DMS153 treated with DMSO at 0.1 percent for 48 hours (cell line): Measurements from ENCODE around the gene STARD9.
"Not testable (repeated sequence)": the region's sequence is repeated elsewhere in the genome, so short reads cannot be mapped to it uniquely, and the experiment has no call there.

Source experiments
- DNase-seq: peaks from one replicate; lab custom pipeline; 2025; ENCODE audit not compliant: unreplicated experiment; lab: John Stamatoyannopoulos, UW

STARD9 gene

DNA sequence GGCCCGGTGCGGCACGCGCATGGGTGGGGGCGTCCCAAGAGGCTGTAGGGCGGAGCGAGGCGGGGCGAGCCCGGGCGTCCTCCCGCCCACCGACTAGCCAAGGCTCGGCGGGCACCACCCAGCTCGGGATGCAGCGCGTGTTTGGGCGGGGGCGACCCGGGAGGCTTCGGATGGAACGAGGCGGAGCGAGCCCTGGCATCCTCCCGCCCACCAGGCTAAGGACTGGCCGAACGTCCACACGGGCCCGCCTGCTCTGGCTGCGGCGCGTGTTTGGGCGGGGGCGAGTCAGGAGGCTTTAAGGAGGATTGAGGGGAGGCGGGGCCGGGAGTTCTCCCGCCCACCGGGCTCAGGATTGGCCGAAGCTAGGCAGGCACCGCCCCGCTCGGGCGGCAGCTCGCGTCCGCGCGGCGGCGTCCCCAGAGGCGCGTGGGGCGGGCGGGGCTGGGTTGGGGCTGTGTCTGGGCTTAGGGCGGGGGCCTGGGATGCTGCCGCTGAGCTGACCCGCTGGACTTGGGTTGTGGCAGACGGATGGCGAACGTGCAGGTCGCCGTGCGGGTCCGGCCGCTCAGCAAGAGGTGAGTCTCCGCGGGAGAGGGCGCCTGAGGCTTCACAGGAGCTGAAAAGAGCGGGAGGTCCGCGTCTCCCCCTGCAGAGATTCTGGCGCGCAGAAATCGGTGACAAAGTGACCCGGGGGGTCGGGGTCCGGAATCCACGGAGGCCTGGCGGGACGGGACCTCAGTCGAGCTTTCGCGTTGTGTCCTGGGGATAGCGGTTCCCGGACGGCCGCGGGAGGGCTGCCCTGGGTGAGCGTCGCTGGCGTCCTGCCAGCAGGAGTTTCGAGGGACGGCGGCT is at the start of gene STARD9:
Gene STARD9 (plus strand): TSS at position 419 of the 852 bp plus-strand sequence. CDS start 110 bp downstream, at position 529.
- DNase-seq, result peak; percentile 62

DNA sequence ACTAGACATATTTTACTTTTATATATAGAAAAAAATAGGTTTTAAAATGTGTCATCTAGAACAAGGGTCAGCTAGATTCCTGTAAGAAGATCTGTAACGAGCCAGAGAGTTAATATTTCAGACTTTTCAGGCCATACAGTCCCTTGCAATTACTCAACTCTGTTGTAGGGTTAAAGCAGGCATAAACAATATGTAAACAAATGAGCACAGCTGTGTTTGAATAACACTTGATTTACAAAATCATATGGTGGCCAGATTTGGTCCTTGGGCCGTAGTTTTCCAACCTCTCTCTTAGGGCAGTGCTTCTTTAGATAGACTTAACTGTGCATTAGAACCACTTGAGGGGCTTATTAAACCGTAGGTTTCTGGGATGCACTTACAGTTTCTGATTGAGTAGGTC is 46.4 kb upstream of the STARD9 start:
- DNase-seq, result no peak

DNA sequence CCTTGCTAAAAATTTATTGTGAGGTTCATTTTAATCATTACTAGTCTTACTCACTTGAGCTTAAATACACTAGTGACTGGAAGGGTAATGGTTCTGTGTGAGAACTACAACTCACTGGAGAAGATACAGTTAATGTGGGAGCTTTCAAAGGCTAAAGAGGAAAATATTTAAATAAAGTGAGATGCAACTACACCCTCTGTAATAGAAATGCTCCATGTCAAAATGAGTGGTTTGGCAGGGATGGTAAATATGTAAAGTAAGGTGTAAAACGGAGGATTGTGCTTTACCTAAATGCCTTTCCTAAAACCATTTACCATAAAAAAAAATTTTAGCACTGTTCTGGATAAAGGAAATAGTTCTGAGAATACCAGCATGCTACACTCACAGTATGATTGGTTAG is 42.2 kb upstream of the STARD9 start:
- DNase-seq, result no peak

DNA sequence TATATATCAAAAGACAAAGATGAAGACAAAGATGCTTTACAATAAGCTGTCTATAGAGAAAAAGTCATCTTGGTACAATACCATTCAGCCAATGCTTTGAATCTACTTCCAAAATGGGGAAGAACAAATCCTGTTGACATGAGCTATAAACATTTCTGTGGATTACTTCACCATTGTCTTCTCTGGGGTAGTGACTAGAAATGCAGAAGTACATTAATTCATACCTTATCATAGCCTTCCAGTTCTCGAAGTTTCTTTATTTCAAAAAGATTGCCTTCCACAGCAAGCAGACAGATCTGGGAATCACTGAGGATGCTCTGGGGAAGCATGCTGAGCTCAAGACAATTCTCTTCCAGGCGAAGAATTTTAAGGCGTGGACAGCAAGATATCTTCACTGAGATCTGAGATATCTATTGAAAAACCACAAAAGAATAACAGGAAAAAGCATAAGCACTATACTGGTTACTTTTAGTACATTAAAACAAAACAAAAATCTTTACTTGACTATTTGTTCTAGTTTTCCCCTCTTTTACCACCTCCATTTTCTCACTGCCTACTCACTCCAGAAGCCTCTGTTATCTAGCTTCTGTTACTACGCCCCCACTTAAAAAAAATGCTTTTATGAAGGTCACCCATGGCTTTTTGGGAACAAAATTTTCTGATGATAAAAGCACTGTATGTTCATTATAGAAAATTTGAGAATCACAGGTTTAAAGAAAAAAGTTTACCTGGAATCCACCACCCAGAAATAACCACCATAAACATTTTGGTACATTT is 30.4 kb upstream of the STARD9 start:
- DNase-seq, result no peak

DNA sequence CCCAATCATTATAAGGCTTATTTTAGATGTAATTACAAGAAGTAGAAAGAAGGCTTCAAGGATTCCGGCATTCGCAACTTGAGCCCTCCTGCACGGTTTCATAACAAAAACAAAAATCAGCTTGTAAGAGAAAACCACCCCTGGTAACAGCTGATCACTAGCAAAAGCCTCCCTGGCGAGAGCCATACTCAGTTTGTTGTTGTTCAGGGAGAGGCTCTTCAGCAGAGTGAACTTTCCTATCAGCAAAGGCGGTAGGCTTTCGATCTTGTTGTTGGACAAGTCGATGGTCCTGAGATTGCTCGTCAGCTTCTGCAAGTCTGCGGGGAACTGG is 27.5 kb upstream of the STARD9 start:
- DNase-seq, result no peak

DNA sequence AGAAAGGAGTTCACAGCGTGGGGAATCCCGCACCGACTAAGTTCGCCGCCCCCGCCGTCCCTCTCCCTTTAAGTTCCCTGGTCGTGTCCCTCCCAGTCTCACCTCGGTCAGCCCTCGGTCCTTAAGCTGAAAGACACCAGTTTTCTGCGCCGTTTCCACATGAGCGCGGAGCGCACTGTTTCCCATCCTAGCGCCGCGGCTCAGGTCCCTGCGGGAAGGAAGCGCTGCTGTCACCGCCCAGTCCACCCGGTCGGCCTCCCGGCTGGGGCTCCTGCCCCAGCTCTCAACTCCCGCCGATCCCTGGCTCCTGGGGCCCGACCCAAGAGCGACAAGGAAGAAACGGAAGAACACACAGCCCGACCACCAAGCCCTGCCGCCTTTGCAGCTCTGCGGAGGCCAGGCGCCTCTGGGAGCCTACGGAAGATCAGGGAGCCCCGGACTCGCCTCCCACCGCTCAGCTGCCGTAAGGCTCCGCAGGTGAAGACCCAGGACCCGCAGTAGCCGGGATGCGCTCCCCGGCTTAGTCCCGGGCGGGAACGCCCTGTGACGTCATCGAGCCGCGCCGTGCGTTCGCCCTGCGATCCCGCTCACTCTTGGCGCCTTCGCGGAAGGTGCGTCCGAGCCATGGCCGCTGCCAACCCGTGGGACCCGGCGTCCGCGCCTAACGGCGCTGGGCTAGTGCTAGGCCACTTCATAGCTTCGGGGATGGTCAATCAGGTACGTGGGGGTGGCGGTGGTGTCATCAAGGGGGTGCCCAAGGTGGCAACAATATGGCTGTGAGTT is 27.0 kb upstream of the STARD9 start, which contains the start of the genes HAUS2 and LRRC57:
Gene HAUS2 (plus strand): TSS at position 590 of the 783 bp plus-strand sequence. CDS start 35 bp downstream, at position 625.
Gene LRRC57 (minus strand): TSS at position 545 of the 783 bp plus-strand sequence. CDS start 359 bp downstream, at position 186.
- DNase-seq, result peak; percentile 4

DNA sequence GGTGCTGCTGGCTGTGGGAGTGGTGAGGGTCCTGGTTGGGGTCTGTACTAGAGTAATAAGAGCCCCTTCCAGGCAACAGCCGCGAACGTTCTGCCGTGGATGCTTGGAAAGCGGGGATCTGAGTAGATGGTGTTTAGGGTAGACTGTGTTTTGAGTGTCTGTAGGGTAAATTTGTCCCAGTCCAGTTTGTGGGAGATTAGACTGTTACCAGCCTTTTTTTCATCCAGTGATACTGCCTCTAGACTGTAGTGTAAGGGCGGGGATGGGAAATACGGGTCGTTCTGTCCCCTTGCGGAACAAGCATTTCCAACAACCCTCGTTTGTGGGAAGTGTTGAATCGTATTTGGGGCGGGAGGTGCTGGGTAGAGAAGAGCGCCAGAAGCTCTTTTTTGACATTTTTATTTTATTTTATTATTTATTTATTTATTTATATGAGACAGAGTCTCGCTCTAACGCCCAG is 26.3 kb upstream of the STARD9 start:
- no peak for DNase-seq

DNA sequence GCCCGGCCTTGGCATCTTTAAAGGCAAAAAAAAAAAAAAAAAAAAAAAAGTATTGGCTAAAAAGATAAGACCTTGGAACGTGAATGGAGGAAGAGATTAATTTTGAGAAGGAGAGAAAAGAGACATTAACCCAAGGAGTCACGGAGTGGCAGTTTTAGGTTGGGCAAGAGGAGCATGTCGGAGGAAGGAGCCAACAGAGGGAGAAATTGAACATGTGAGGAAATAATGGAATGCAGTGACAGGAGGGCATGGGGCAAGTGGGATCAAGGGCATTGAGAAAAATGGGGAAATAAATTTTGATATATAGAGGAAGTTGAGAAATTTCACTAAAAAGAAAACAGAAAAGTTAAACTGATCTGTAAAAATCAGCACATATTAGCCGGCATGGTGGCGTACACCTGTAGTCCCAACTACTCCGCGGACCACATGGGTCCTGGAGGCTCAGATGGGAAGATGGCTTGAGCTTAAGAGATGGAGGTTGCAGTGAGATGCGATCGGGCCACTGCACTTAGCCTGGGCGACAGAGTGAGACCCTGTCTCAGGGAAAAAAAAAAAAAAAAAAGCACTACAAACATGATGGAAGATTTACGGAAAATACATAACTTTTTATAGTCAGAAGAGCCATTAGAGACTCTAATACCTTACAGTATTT is 25.5 kb upstream of the STARD9 start:
- DNase-seq, result no peak

DNA sequence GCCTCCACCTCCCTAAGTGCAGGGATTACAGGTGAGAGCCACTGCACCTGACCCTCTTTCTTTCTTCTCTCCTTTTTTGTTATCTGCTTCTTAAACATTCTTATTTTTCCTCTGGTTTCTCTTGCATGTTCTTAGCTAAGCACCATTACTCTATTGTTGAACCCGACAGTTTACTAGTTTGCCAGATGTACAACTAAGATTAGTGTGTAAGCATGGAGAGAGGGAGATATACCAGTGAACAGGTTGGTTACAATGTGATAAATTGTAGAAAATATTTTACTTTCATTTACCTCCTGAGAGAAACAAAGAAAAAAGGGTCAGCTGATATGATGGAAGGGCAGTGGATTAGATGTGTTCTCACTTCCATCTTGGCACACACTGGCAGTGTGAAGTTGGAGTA is 21.9 kb upstream of the STARD9 start:
- no peak for DNase-seq

DNA sequence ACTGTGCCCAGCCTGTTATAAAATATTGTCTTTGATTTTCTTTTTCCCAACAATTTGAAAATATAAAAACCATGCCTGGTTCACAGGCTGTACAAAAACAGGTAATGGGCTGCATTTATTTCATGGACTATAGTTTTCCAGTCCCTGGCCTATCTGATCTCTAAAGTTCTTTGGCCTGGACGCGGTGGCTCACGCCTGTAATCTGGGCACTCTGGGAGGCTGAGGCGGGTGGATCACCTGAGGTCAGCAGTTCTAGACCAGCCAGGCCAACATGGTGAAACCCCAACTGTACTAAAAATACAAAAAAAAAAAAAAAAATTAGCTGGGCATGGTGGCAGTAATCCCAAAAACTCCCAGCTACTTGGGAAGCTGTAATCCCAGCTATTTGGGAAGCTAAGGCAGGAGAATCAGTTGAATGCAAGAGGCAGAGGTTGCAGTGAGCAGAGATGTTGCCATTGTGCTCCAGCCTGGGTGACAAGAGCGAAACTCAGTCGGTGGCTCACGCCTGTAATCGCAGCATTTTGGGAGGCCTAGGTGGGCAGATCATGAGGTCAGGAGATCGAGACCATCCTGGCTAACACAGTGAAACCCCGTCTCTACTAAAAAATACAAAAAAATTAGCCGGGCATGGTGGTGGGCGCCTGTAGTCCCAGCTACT is 18.7 kb upstream of the STARD9 start:
- not testable (repeated sequence) for DNase-seq

DNA sequence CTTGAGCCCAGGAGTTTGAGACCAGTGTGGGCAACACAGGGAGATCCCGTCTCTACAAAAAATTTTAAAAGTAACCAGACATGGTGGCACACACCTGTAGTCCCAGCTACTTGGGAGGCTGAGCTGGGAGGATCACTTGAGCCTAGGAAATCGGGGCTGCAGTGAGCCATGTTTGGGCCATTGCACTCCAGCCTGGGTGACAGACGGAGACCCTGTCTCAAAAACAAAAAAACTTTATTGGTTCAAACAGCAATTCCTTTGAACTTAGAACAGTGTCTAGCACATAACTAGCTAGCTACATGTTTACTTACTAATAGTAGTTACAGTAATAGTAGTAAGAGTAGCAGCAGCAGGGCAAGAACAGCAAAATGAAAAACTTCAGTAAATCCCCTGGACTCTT is 16.7 kb upstream of the STARD9 start:
- DNase-seq, result no peak

DNA sequence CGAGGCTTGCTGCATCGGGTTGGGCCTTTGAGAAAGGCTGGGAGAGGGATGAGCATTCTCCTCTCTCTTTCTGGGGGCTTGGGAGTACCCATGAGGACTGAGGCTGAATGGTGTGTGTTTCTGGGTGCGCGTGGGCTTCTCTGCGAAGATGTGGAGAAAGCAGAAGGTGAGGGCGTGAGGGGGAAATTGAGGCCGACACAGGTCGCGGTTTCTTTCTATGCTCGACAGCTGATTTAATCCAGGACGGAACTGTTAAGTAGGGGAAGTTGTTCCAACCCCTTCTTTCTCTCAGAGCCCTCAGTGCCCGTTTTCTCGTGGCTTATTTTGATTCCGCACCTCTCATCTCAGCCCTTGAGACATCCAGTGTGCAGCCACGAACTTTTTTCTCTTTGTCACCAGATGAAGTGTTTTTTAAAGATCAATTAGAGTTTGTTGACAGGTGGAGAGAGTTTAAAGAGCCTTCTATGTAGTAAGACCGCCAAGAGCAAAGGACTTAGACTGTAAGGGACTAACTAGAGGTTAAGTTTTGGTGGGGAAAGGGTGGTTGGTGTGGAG is 711 bp downstream of the STARD9 start:
- no peak for DNase-seq

DNA sequence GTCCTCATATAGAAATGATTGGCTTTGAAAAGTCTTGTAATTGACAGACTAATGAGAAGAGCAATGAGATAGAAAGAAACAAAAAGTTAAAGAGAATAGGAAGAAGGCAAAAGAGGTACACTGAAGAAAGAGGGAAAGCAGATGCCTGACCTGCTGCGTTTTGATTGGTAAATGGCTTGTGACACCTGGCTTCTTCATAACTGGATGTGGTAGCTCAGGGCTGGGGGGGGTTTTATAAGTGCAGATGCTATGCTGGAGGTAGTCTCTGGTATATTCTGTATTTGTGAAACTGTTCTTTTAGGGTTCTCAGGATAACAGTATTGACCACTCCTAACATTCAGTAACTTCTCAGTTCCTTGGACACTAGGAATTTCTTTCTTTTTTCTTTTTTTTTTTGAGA is 1.4 kb downstream of the STARD9 start:
- DNase-seq, result no peak

DNA sequence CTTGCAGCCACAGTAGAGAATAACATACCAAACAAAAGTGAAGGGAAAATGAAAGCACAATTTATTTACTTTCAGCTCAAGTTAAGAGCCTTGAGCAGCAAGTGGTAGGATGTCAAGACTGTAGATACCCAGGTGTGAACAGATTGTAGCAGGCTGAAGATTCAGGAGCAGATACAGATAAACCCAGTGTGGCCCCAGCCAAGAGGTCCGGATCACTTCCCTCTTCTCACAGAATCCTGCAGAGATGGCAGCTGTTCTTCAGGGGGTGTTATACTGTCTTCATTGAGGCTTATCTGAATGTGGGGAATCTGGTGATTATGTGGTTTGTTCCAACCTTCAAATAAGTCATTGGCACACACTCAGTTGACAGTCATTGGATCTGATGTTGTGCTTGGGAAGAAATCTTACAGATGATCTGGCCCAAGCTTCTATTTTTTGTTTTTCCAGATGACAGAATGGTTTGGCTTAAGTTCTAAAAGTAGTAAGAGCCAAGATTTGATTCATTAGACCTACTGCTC is 2.2 kb downstream of the STARD9 start:
- no peak for DNase-seq

DNA sequence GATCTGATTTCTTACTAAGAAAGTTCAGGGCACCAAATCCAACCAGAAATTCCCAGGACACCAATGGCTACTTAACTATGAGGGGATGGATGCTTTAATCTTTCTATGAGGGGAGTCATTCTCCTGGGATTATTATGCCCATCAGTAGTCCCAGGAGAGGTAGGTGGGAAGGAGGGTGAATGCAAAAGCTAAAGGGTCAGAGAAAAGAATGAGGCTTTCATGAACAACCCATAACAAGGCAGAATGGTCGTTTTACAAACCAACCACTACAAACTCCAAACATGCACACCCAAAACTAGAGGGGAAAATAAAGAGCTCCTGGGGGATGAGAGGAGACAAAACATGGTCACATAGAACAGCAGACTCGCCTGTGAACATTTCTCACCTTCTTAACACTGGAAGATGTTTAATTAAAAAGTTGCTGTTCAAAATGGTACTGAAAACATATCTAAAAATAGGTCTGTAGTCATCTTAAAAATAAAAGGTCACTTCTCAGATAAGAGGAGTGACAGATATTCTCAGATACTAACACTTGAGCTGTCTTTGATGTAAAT is 3.7 kb downstream of the STARD9 start:
- no peak for DNase-seq

DNA sequence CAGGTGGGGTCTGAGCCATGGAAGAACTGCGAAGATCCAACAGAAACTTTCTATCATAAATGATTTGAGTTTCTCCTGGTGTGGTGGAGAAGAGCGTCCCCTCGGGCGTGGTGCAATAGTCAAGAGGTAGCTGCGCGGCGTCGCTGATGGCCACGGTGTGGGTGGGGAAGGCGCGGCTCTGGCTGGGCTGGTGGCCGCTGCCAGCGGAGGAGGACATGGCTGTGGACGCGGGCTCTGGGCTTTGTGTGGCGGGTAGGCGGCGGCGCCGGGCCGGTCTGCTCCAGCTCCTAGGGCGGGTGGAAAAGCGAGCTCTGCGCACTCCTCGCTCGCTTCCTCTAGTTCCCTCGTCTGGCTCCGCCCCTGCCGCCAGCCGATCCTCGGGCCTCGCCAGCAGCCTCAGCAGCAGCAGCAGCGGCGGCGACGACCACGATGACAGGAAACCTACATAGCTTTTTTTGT is 5.9 kb downstream of the STARD9 start:
- DNase-seq, result peak; percentile 42

DNA sequence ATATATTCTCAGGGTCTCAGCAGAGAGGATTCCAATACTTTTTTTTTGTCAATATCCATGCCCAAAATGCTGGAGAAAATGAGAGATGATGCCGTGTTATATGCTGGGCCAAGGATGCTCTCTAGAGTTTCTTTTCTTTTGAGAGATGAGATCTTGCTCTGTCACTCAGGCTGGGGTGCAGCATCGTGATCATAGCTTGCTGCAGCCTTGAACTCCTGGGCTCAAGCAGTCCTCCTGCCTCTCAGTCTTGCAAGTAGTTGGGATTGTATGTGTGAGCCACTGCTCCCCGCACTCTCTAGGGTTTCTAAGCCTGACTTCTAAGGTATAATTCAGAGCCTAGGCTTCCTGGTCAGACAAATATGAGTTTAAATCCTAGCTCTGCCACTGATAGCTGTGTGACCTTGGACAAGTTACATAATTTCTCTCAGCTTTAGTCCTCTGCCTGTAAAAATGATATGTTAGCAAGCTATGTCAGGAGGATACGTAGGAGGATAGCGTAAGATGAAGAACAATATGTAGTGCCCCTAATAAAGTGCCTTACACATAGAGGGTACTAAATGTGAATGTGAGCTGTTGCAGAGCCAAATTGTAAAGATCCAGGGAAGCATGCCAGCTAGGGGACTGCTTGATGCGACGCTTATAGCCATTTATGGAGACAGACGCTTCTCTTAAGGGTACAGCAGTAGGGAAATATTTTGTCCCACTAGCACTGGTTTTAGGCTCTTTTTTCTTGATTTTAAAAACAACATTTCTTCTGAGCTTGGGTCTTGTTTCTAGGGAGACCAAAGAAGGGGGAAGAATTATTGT is 7.4 kb downstream of the STARD9 start:
- no peak for DNase-seq

DNA sequence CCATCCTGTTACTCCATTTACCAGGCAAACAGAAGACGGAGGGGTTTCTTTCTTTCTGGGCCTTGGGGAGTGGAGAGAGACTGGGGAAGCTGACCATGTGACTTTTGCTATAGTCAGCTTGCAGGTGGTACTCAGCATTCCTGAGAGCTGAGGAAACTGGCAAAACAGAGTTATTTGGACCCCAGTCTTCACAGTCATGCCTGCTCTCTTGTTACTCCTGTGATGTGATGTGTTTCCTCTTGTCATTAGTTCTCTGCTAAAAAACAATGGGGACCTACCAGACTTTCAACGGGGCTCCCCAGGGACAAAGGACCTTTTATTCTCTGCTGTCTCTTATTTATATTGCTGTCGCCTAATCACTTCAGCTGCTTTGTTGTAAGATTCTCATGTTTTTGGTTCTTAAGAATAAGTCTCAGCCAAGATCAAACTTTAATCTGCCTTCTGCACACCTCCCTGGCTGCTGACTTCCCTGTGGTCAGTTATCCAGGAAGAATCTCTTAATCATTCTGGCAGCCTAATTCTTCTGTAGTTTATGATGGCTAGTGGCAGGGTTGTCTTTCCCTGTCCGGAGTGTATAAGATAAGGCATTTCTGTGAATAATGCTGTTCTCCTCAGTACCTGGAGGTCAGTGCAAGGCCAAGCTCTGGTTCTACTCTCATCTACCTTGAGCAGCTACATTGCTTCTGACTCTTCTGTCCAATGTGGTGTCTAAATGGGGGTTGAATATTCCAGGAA is 8.8 kb downstream of the STARD9 start:
- no peak for DNase-seq
